ENCODE results near the gene PRDX2. TPM values are rescaled to one million over a fixed set of nuclear protein-coding genes. Genes with fewer than 3 reads are reported as not detected.
A peak's percentile ranks its signal among the peaks of the same experiment; 100 is the strongest.
"Not testable (repeated sequence)": the region's sequence is repeated elsewhere in the genome, so short reads cannot be mapped to it uniquely, and the experiment has no call there.

Gene PRDX2
- polyA plus RNA-seq, 1 of the 3 experiments (the other 2 are of a cell fraction): 341 TPM

GRCh38 chr19:12847159-12848139, 45.8 kb upstream of the PRDX2 start (continued):
- TF ChIP-seq, protein P1, sequence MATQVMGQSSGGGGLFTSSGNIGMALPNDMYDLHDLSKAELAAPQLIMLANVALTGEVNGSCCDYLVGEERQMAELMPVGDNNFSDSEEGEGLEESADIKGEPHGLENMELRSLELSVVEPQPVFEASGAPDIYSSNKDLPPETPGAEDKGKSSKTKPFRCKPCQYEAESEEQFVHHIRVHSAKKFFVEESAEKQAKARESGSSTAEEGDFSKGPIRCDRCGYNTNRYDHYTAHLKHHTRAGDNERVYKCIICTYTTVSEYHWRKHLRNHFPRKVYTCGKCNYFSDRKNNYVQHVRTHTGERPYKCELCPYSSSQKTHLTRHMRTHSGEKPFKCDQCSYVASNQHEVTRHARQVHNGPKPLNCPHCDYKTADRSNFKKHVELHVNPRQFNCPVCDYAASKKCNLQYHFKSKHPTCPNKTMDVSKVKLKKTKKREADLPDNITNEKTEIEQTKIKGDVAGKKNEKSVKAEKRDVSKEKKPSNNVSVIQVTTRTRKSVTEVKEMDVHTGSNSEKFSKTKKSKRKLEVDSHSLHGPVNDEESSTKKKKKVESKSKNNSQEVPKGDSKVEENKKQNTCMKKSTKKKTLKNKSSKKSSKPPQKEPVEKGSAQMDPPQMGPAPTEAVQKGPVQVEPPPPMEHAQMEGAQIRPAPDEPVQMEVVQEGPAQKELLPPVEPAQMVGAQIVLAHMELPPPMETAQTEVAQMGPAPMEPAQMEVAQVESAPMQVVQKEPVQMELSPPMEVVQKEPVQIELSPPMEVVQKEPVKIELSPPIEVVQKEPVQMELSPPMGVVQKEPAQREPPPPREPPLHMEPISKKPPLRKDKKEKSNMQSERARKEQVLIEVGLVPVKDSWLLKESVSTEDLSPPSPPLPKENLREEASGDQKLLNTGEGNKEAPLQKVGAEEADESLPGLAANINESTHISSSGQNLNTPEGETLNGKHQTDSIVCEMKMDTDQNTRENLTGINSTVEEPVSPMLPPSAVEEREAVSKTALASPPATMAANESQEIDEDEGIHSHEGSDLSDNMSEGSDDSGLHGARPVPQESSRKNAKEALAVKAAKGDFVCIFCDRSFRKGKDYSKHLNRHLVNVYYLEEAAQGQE (IDR thresholded peaks at IDR 0.05; ENCODE audit: low read depth, low read length): no peak
- TF ChIP-seq MXI1 (IDR thresholded peaks at IDR 0.05; ENCODE audit: low read depth, low read length): peak; percentile 55

DNA sequence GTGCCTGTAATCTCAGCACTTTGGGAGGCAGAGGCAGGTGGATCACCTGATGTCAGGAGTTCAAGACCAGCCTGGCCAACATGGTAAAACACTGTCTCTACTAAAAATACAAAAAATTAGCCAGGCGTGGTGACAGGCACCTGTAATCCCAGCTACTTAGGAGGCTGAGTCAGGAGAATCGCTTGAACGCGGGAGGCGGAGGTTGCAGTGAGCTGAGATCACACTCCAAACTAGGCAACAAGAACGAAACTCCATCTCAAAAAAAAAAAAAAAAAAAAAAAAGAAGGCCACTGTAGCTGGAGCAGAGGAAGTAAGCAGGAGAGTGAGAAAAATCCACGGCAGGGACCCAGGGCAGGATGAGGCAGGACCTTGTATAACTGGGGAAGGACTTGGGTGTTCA, 45.0 kb upstream of the PRDX2 start:
- not testable (repeated sequence) for H3K4me1 ChIP-seq (ENCODE audit: control insufficient read depth in 1 of 2, insufficient read depth in 2 of 2, low read depth in 1 of 2, low read length in 1 of 2); H3K27me3 ChIP-seq (ENCODE audit: insufficient read depth); H4K20me1 ChIP-seq (ENCODE audit: insufficient read depth); H3K9me3 ChIP-seq; H3K4me2 ChIP-seq; H3K27ac ChIP-seq (ENCODE audit: low read depth in 2 of 2, low read length in 1 of 2); H3K36me3 ChIP-seq (replicated peaks in 1 of 2; ENCODE audit: control insufficient read depth in 1 of 2, insufficient read depth in 2 of 2, low read length in 1 of 2); H3K79me2 ChIP-seq (ENCODE audit: insufficient read depth); H3K4me3 ChIP-seq (ENCODE audit: low read depth in 2 of 2, low read length in 1 of 2); H3K9me2 ChIP-seq; DNase-seq; H3F3A ChIP-seq (replicated peaks; ENCODE audit: insufficient read depth); H2AFZ ChIP-seq (ENCODE audit: low read depth); H3K9ac ChIP-seq
- WGBS (ENCODE audit: low lambda C conversion rate): 88% methylated on average over 7 of the region's 7 CpGs
- POLR2A ChIA-PET: interaction anchor here (1.0 to 1.7 kb wide), 2 partner anchors 18 to 55 kb away, joined by 3 to 4 read pairs; no protein-coding TSS in a partner anchor
- CTCF ChIA-PET: interaction anchor here (0.6 to 4.9 kb wide), 29 partner anchors 8 to 169 kb away, joined by 3 to 69 read pairs (median 6); partner anchors contain the start of genes BEST2, DNASE2, JUNB and KLF1

DNA sequence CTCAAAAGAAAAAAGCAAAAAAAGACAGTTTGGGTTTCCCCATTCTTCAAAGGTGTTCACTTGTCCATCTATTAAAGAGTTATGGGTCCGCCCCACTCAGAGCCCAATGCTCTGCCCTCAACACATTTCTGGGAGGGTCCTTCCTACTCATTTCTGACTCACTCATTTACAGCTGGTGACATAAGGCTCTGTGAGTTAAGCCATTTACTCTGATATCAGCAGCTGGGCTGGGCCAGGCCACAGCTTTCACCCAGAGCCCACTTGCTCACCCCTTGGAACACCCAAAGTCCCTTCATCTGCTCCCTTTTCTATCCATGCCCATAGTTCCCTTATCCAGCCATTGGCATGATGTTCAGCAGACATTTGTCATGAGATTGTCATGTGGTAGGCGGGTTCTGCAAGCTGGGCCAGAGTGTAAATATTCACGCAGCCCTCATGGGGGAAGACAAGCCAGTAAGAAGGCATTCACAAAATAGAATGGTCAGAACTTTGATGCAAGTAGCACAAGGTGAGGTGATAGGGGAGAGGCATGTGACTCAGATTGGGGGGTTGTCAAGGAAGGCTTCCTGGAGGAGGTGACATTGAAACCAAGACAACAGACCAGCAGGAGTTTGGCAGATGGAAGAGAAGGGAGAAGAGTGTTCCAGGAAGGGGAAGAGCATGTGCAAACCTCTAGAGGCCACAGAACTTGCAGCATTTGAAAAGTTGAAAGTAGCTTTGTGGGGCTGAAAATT, 42.6 kb upstream of the PRDX2 start:
- DNase-seq: no peak
- POLR2A ChIA-PET: no interaction called here
- Histone ChIP-seq H3K27ac (ENCODE audit: low read depth in 2 of 2, low read length in 1 of 2) (no peak overlapping the region), H3K27me3 (ENCODE audit: insufficient read depth) (no peaks in the 10 kb centered on the region), H3K9ac (no peak overlapping the region), H4K20me1 (ENCODE audit: insufficient read depth) (no peaks in the 10 kb centered on the region), H3K9me3 (no peaks in the 10 kb centered on the region), H3F3A (replicated peaks; ENCODE audit: insufficient read depth) (peaks cover 12% of the 10 kb centered on the region), H3K9me2 (no peaks in the 10 kb centered on the region), H2AFZ (ENCODE audit: low read depth) (no peak overlapping the region), H3K4me3 (ENCODE audit: low read depth in 2 of 2, low read length in 1 of 2) (no peak overlapping the region), H3K4me2 (no peak overlapping the region), H3K36me3 (replicated peaks in 1 of 2; ENCODE audit: control insufficient read depth in 1 of 2, insufficient read depth in 2 of 2, low read length in 1 of 2) (no peaks in the 10 kb centered on the region), H3K4me1 (ENCODE audit: control insufficient read depth in 1 of 2, insufficient read depth in 2 of 2, low read depth in 1 of 2, low read length in 1 of 2) (peaks cover 0 to 25% of the 10 kb centered on the region in 2 experiments; a peak in 1 of 4 replicates), H3K79me2 (ENCODE audit: insufficient read depth) (no peaks in the 10 kb centered on the region)
- CTCF ChIA-PET: interaction anchor here (0.6 to 1.2 kb wide), 2 partner anchors 36 to 41 kb away, joined by 3 read pairs; no protein-coding TSS in a partner anchor
- WGBS (ENCODE audit: low lambda C conversion rate): 90% methylated on average over 3 of the region's 3 CpGs
- TF ChIP-seq NRF1 (IDR thresholded peaks at IDR 0.05; ENCODE audit: low read depth, low read length) (no peak), NFIC (IDR thresholded peaks at IDR 0.05; ENCODE audit: borderline replicate concordance) (no peak), GATA2 (CRISPR knock-in tag; IDR thresholded peaks at IDR 0.05) (no peak), MXI1 (IDR thresholded peaks at IDR 0.05; ENCODE audit: low read depth, low read length) (no peak), SIN3A (IDR thresholded peaks at IDR 0.05; ENCODE audit: borderline replicate concordance, low read depth, low read length) (no peak), TAF1 (IDR thresholded peaks at IDR 0.05; ENCODE audit: borderline replicate concordance, low read depth, low read length) (no peak), FOXM1 (IDR thresholded peaks at IDR 0.05; ENCODE audit: low read depth) (no peak), MAX (IDR thresholded peaks at IDR 0.05; ENCODE audit: low read depth) (no peak), RCOR1 (IDR thresholded peaks at IDR 0.05; ENCODE audit: low read length) (no peak), EP300 (IDR thresholded peaks at IDR 0.05; ENCODE audit: borderline replicate concordance in 1 of 2, low read depth in 1 of 2, low read length in 1 of 2) (no peak), CHD2 (IDR thresholded peaks at IDR 0.05; ENCODE audit: low read length, partially characterized antibody) (no peak), YY1 (IDR thresholded peaks at IDR 0.05; ENCODE audit: low read depth) (no peak), FOSL2 (IDR thresholded peaks at IDR 0.05; ENCODE audit: borderline replicate concordance, low read depth) (no peak), FOXJ3 (CRISPR knock-in tag; IDR thresholded peaks at IDR 0.05) (no peak)
- TF ChIP-seq, protein P2, sequence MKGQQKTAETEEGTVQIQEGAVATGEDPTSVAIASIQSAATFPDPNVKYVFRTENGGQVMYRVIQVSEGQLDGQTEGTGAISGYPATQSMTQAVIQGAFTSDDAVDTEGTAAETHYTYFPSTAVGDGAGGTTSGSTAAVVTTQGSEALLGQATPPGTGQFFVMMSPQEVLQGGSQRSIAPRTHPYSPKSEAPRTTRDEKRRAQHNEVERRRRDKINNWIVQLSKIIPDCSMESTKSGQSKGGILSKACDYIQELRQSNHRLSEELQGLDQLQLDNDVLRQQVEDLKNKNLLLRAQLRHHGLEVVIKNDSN (IDR thresholded peaks at IDR 0.05; ENCODE audit: borderline replicate concordance, low read depth): no peak
- TF ChIP-seq, protein P3, sequence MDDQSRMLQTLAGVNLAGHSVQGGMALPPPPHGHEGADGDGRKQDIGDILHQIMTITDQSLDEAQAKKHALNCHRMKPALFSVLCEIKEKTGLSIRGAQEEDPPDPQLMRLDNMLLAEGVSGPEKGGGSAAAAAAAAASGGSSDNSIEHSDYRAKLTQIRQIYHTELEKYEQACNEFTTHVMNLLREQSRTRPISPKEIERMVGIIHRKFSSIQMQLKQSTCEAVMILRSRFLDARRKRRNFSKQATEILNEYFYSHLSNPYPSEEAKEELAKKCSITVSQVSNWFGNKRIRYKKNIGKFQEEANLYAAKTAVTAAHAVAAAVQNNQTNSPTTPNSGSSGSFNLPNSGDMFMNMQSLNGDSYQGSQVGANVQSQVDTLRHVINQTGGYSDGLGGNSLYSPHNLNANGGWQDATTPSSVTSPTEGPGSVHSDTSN (IDR thresholded peaks at IDR 0.05): no peak
